Activated T-cell treated with anti-CD3 and anti-CD28 coated beads for 24 hours (primary cell): ENCODE measurements around the gene MIGA1.
"Not testable (repeated sequence)": the region's sequence is repeated elsewhere in the genome, so short reads cannot be mapped to it uniquely, and the experiment has no call there.

Source experiments
- DNase-seq: peaks from one replicate; pipeline ENCODE4 v3.0.0-alpha.2; 2020; ENCODE audit warnings: low read depth

MIGA1 gene

DNA sequence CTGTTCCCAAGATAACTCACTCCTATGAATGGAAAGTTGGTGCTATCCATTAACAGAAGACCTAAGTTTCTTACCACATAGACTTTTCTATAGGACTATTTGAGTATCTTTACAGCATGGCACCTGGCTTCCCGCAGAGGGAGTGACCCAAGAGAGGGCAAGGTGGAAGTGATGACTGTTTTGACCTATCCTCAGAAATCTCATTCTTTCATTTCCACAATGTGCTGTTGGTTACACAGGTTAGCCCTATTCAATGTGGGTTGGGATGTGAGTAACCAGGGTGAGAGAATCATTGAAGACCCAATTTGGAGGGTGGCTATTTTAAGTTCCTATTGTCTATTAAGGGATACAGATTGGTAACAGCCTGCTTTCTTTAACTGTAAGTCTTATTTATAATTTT is 70.6 kb downstream of the MIGA1 start:
- no peak for DNase-seq

DNA sequence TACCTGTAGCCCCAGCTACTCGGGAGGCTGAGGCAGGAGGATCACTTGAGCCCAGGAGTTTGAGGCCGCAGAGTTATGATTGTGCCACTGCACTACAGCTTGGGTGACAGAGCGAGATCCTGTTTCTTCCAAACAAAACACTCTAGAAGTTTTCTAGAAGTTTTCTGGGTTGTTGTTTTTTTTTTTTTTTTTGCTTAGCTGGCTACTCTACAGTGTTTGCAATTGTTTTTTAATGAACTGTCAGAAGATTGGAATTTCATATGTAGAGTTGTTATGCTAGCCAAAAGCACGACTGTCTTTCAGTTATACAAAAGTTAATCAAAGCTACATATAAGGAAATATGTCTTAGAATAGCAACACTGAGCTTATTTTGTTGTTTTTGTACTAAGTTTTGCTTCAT is 78.1 kb downstream of the MIGA1 start:
- DNase-seq = no peak

DNA sequence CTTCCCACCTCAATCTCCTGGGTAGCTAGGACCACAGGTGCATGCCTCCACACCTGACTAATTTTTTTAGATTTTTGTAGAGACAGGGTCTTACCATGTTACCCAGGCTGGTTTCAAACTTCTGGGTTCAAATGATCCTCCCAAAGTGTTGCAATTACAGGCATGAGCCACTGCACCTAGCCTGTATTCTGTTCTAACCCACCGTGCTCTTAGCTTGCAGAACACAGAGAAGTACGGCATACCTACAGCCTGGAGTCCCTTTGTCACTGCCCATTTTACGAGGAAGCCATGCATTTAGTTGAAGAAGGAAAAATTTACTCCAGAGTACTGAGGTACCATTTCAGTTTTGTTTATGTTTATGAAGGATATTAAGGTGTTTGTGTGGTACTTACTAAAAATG is 79.3 kb downstream of the MIGA1 start:
- no peak for DNase-seq

DNA sequence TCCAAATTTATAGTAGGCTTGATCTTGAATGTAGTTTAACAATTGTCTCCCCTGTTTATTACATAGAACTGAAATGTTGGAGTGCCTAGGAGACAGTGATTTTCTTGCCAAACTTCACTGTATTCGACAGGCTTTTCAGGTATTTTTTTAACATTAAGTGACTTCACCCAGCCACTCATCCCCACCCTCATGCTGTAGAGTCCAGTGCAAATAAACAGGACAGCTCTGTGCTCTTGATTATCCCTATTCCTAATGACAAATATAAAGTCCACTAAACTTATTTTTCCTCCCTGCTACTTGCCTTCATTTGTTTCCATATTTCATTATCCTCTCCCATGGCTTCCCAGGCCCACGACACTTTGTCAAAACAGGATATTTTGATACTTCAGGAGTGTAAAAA is 79.8 kb downstream of the MIGA1 start:
- DNase-seq = no peak

DNA sequence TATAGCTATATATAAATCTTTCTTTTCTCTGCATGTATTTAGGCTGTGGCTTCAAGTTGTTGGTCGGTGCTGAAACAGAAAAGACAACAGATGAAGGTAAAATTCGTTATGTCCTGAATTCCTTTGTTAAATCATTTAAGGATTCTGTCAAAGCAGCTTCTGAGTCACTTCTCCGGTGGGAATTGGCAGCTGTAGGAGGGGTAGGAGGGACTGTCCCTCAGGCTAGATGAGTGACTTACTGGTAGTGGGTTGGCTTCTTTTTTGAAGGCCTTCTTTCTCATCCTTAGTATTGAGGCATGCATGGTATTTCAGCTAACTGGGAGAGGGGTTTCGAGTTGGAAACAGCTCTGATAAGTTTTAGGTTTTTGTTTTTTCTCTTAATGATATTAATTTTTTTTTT is 86.8 kb downstream of the MIGA1 start:
- DNase-seq = no peak

DNA sequence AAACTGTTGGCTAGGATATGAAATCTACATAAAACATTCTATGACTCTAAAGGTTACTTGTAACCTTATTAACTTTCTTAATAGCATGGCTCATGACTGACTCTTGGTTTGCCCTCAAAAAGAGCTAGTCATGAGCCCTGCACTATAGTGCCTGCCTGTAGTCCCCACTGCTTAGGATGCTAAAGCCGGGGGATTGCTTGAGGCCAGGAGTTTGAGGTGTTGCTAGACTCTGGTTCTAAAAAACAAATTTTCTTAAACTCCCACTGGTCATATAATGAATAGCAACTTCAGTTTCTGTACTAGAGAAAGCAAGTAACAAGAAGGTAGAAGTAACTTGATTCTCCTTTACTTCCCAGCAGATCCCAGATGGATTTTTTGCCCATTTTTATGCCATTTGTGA is 93.2 kb downstream of the MIGA1 start:
- no peak for DNase-seq

DNA sequence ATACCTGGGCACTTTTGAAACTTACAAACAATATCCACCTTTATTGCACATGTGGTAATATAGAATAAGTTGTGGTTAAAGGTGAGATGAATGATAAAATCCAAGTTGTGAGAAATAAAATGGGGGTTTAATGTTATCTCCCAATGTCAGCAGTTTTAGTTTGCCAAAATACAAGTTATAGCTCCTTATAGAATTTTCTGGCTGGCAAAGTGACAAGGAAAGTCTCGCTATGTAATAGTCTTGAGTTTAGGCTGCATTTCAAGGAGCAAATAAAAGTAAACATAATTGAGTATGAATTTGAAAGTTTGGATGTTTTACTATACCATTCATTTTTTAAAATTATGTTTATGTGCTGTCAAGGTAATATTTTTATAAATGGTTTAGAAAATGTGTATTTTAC is 94.0 kb downstream of the MIGA1 start:
- no peak for DNase-seq

DNA sequence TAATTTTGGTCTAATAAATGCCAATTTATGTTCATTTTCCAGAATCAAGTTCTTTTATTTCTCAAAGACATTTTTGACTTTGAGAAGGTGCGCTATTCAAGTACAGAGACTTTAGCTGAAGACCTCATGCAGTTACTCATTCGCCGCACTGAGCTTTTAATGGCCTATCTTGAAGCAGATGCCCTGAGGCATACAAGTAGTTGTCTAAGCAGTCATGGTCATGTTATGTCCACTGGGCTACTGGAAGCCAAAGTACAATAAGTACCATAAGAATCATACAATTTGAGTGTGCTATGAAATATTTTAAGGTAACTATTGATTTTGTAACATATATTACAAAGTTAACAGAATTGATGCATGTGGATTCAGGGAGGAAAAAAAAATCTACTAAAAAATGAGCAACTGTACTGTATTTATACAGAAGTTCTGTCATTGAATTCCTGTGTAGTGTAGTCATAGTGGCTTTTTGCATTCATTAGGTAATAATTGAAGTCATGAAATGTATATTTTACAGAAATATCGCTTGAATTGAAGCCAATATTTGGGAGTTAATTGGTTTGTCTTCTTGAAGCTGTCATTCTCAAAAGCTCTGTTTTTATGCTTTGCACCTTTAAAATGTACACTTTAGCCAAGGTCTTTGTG is 95.5 kb downstream of the MIGA1 start:
- no peak for DNase-seq

DNA sequence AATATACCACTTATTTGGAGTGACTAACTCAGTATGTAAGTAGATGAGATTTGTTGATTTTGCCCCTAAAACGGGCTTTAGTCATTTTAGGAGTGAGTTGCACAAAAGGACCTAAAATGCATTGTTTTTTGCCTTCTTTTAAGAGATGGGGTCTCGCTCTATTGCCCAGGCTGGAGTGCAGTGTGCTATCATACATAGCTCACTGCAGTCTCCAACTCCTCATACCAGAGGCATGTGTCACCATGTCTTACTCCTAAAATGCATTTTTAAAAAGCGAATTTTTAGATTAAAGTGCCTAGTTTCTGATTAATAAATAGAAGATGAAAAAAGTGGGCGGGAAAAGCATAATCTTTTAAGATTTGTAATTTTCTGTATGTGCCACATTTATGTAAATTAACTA is 97.4 kb downstream of the MIGA1 start:
- no peak for DNase-seq

DNA sequence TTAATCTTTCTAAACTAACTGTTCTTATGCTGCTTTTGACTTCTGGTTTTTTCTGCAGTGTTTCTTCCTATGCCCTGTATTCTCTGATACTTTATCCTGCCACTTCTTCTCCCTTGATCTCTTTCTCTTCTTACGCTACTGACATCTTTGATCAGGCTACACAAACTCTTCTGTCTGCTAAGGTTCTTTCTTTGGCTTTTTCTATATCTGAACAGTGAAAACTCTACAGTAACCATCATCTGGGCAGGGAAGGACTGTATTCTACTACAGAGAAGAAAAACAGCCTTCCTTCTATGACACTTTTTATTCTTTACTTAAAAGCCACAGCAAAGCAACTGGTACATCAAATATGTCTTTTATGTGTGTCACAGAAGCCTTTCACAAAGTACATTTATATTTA is 101.6 kb downstream of the MIGA1 start:
- no peak for DNase-seq

DNA sequence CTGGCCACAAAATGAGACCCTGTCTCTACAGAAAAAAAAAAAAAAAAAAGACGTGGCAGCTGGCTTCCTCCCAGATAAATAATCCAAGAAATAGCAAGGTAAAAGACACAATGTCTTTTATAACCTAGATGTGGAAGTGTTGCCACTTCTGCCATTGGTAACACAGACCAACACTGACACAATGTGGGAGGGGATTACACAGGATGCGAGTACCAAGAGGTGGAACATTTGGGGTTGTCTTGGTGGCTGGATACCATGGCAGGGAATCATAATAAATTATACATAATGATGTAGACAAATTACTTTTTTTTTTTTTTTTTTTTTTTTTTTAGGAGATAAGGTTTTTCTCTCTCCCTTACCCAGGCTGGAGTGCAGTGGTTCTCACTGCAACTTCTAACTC is 103.0 kb downstream of the MIGA1 start:
- no peak for DNase-seq

DNA sequence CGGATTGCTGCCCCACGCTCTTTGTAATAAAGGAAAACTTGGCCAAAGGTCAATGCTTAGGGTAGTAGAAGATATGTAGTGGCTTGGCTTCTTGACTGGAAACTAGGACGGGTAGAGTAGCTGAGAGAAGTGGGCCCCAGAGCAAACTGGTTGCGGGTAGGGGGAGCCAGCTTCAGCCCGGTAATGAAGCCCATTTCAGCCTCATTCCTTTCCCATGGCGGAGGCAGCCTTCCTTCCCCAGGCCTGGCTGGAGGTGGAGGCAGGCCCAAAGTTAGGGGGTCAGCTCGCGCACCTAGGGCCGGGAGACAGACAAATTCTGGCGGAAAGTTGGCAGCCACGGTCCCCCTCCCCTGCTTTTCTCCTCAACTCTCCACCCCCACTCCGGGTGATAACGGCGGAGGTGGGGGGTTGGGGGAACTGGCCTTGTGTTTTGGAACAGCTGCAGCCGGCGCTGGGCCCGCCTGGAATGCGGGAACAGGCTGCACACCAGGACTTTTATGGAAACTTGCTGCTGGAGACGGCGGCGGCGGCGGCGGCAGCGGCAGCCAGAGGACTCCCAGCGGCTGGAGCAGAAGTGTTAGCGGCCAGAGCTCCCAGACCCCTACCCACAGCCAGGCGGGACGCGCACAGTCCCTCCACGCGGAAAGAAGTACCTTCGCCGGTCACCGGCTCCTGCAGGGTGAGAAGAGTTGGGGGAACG is 108.8 kb downstream of the MIGA1 start, which contains the start of gene NEXN:
Gene NEXN (plus strand): TSS at position 544 of the 700 bp plus-strand sequence. CDS start 27,483 bp downstream, outside the sequence.
- no peak for DNase-seq

DNA sequence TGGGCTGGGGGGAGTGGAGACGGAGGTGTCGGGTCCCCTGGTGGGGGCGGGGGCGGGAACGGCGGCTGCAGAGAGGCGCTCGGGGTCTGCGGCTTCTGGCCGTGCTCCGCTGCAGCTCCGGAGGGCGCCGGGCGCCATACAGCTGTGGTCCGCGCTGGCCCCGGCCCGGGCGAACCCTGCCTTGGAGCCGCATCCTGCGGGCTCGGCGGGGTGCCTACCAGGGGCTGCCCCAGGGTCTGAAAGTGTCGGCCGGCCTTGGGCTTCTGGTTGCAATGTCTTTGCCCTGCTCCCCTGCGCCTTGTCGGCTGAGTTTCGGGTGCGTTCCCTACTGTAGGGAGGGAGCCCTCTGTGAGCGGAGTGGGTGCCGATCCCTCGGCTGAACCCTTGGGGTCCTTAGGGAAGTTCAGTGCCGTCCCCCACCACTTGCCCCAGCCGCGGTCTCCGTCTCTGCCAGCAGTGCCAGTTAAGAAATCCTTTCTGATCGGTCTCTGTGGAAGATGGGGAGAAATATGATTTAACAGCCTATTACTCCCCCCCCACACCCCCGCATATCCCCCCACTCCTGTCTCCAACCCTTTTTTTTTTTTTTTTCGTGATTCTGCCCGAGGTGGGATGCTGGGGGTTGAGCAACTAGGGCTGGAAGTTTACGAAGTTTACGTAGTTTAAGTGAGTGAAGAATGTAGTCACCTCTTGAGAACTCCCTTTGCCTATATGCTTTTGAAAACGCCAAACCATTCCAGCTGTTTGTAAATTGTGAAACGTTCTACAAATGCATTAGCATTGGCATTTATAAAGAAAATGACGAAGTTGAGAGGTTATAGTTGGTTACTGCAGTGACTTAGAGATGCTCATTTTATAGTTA is 109.6 kb downstream of the MIGA1 start:
- no peak for DNase-seq

DNA sequence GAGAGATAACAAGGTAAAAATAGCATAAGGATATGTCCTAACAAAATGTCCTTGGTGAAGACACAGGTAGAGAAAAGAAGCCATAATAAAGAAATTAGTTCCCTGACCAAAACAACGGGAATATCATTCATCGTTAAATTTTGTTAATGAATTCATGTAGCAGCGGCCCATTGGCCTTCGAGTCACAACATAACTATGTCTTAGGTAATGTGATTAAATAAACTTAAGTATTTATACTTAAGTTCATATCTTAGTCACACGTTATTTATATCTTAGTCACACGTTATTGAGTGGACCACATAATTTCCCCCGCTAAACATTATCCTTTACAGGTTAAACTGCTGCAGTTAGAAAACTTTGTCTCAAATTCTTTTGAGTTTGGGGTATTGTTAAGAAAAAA is 110.2 kb downstream of the MIGA1 start:
- DNase-seq = no peak

DNA sequence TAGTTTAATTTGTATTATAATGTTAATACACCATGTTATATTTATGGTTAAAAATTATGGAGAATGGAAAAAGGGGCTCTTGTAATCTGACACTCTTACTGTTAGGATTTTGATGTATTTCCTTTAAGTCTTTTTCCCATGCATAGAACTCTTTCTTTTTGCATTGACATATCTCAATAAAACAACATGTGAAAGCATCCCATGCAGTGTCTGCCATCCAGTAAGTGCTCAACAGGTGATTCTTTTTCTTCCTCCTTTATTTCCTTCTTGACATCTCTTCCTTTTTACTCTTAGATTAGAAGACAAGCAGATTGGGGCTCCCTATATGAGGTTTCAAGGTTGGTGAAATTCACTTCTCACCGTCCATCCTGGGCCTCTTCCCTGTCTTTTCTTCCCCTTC is 111.8 kb downstream of the MIGA1 start:
- DNase-seq = no peak

DNA sequence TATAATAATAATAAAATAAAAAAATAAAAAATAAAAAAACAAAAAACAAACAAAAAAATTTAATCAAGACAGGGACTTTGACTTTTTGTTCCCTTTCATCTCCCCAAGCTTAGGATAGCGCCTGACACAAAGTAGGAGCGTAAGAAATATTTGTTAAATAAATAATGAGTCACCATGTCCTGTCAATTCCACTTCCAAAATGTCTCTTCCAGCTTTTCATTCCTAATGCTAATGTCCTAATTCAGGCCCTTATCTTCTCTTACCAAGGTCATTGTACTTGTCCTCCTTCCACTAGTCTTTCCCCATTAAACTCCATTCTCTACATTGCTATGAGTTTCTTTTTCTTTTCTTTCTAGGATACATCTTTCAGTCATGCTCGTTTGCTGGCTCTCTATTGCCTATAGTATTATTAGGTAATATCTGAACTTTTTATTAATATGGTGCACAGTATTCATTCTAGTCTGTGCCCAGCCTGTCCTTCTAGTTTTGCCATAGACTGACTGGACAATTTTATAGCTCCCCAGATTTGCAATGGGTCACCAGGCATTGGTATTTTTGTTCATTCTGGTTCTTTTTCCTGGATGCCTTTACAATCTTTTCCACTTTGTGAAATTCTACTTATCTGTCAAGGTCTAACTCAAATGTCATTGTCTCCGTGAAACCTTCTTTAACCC is 120.3 kb downstream of the MIGA1 start:
- DNase-seq = no peak

DNA sequence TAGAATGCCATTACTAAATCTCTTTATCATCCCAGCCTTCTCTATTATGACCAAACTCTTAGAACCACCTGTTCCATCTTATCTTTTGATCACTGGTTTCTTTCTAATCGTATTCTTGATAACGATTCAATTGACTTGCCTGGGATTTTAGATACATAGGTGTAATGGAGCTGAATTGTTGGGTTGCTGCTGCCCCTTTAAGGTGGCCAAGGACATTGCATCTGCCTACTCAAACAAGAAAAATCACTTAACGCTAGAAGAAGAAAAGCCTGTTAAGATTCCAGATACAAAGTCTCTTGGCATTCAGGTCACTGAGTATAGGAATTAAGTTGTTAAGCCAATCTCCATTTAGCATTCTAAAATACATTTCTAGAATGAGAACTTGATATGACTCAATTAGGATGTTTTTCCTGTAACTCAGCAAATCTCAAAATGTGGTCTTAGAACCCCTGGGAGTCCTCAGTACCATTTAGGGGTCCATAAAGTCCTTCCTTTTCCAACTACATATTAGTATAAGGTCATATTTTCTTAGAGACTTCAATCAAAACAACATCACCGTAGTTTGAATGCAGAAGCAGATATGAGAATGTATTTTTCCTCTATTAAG is 121.3 kb downstream of the MIGA1 start:
- no peak for DNase-seq

DNA sequence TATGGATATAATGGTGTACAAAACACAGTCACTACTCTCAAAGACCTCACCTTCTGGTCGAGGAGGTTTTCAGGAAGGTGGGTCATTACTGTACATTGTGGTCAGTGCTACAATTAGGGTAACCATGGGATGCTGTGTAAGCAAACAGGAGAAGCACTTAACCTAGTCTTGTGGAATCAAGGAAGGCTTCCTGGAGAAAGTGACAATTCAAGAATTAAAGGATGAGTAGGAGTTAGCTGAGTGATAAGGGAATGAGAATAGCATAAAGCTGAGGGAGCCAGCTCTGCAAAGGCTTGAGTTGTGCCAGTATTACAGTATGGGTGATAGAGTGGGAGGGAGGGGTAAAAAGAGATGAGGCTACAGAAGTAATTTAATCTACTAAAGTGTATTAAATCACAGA is 126.2 kb downstream of the MIGA1 start:
- DNase-seq = no peak

DNA sequence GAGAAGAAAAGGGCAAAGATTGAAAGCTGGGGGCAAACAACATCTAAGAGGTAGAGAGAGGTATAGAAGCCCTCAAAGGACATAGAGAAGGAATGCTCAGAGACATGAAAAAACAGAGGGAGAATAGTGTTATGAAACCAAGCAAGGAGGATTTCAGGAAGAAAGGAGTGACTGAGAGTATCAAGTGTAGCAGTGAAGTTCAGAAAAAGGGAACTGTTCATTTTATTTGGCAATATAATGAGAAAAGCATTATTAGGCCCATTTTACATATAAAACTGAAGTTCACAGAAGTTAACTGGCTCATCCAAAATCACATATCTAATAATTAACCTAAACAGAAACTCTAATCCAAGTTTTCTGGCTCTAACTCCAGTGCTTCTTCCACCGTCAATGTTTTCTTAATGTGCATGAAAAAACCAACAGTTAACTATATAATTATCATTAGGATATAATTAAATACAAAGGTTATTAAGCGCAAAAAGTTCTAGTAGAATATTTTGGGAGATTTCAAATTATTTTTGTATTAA is 126.6 kb downstream of the MIGA1 start:
- DNase-seq = no peak

DNA sequence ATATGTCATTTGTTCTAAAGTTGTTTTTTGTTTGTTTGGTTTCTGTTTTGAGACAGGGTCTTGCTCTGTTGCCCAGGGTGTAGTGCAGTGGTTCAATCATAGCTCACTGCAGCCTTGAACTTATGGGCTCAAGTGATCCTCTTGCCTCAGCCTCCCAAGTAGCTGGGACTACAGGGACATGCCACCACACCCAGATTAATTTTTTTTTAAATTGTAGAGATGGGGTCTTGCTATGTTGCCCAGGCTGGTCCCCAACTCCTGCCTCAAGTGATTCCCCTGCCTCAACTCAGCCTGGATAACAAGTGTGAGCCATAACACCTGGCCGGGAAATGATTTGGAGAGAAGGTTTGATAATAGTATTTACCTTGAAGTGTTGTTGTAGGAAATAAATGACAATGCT is 127.2 kb downstream of the MIGA1 start:
- DNase-seq = no peak

DNA sequence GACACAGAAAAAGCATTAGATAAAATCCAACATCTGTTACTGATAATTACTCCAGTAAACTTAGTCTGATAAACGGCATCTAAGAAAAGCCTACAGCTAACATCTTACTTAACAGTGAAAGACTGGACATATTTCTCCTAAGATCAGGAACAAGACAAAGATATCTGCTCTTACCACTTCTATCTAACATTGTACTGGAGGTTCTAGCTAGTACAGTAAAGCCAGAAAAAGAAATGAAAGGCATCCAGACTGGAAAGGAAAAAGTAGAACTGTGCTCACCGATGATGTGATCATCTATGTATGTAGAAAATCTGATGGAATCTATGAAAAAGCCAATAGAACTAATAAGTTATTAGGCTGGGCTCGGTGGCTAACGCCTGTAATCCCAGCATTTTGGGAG is 130.7 kb downstream of the MIGA1 start:
- no peak for DNase-seq

DNA sequence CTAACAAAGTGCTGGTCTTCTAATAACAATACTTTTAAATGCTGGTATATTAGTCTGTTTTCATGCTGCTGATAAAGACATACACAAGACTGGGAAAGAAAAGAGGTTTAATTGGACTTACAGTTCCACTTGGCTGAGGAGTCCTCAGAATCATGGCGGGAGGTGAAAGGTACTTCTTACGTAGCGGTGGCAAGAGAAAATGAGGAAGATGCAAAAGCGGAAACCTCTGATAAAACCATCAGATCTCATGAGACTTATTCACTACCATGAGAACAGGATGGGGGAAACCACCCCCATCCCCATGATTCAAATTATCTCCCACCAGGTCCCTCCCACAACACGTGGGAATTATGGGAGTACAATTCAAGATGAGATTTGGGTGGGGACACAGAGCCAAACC is 139.5 kb downstream of the MIGA1 start:
- DNase-seq = not testable (repeated sequence)
